HG03520 (cell line): ENCODE results near the gene RGCC.

ENCODE experiments used
- ATAC-seq: cut with Tn5 transposase; IDR thresholded peaks from one replicate; pipeline ENCODE4 v1.9.1; 2021; ENCODE audit warnings: mild to moderate bottlenecking, moderate library complexity; ENCODE audit not compliant: unreplicated experiment

RGCC gene

GRCh38 chr13:41452462-41452861 is 4.9 kb upstream of the RGCC start:
- no peak for ATAC-seq

- ATAC-seq = no peak
These were observed 3.7 kb upstream of the RGCC start for GRCh38 chr13:41453620-41454019.

- no peak for ATAC-seq
These were observed 3.2 kb upstream of the RGCC start for GRCh38 chr13:41454170-41454569.

- ATAC-seq = no peak
These were observed 1.5 kb upstream of the RGCC start for GRCh38 chr13:41455725-41456419.

- no peak for ATAC-seq
These were observed 338 bp downstream of the RGCC start for GRCh38 chr13:41457589-41458186.

- no peak for ATAC-seq
These were observed 924 bp downstream of the RGCC start for GRCh38 chr13:41458187-41458760.

- ATAC-seq = no peak
These were observed 1.5 kb downstream of the RGCC start for GRCh38 chr13:41458761-41459431.

GRCh38 chr13:41459432-41460073 is 2.2 kb downstream of the RGCC start:
- ATAC-seq = no peak

GRCh38 chr13:41460074-41460465 is 2.7 kb downstream of the RGCC start:
- no peak for ATAC-seq

GRCh38 chr13:41460930-41461329 is 3.6 kb downstream of the RGCC start:
- ATAC-seq = no peak

GRCh38 chr13:41461527-41462139 is 4.3 kb downstream of the RGCC start:
- no peak for ATAC-seq

- ATAC-seq = no peak
These were observed 5.1 kb downstream of the RGCC start for GRCh38 chr13:41462427-41462826.

- peak; percentile 35 for ATAC-seq
These were observed 6.7 kb downstream of the RGCC start for GRCh38 chr13:41463838-41464602.

GRCh38 chr13:41465241-41465847 is 8.0 kb downstream of the RGCC start:
- peak; percentile 94 for ATAC-seq

GRCh38 chr13:41465898-41466320 is 8.6 kb downstream of the RGCC start:
- no peak for ATAC-seq

- ATAC-seq = no peak
These were observed 10.1 kb downstream of the RGCC start for GRCh38 chr13:41467425-41467945.

- ATAC-seq = no peak
These were observed 11.3 kb downstream of the RGCC start for GRCh38 chr13:41468631-41469030.

- ATAC-seq = no peak
These were observed 12.8 kb downstream of the RGCC start for GRCh38 chr13:41470196-41470595.

GRCh38 chr13:41471785-41472184 is 14.4 kb downstream of the RGCC start:
- no peak for ATAC-seq

- no peak for ATAC-seq
These were observed 29.9 kb downstream of the RGCC start for GRCh38 chr13:41487222-41487621.
